MCF 10A (cell line): ENCODE measurements around the gene INTS1. TPM values are rescaled to one million over a fixed set of nuclear protein-coding genes. Genes with fewer than 3 reads are reported as not detected.

Source experiments
- BruUV-seq: library from RNA; stranded (reverse); fragments of 400-500 nt; replicated peaks from 2 replicates; lab custom pipeline; 2021; lab: Mats Ljungman, UMichigan
- CTCF ChIA-PET: fragments of 300-600 bp; sonication (Branson Sonifier 250); formaldehyde crosslinking; extraction: SDS; loops from one replicate; lab custom pipeline; 2021; ENCODE audit warnings: antibody characterized with exemption, inconsistent platforms; lab: Yijun Ruan, JAX
- POLR2A ChIA-PET: fragments of 300-600, 350-650 bp; sonication (Branson Sonifier 250); formaldehyde crosslinking; extraction: SDS; loops from one replicate; lab custom pipeline; 2020; ENCODE audit warnings: antibody characterized with exemption, inconsistent platforms; lab: Yijun Ruan, JAX
- DNase-seq: peaks from one replicate; pipeline ENCODE4 v3.0.0-alpha.2; 2018; ENCODE audit not compliant: unreplicated experiment
- H3K27ac Mint-ChIP-seq: one replicate; pipeline ENCODE4 v1.8.0; 2022; ENCODE audit warnings: mild to moderate bottlenecking, low read depth, mixed read lengths; ENCODE audit not compliant: unreplicated experiment
- H3K27me3 Mint-ChIP-seq: one replicate; pipeline ENCODE4 v1.8.0; 2022; ENCODE audit warnings: mixed read lengths; ENCODE audit not compliant: insufficient read depth, unreplicated experiment
- H3K36me3 Mint-ChIP-seq: one replicate; pipeline ENCODE4 v1.8.0; 2022; ENCODE audit warnings: mild to moderate bottlenecking, moderate library complexity, mixed read lengths; ENCODE audit not compliant: insufficient read depth, unreplicated experiment
- H3K4me1 Mint-ChIP-seq: one replicate; pipeline ENCODE4 v1.8.0; 2022; ENCODE audit warnings: mixed read lengths; ENCODE audit not compliant: insufficient read depth, unreplicated experiment
- H3K4me3 Mint-ChIP-seq: one replicate; pipeline ENCODE4 v1.8.0; 2022; ENCODE audit warnings: mild to moderate bottlenecking, moderate library complexity, mixed read lengths; ENCODE audit not compliant: unreplicated experiment
- H3K9me3 Mint-ChIP-seq: one replicate; pipeline ENCODE4 v1.8.0; 2022; ENCODE audit warnings: mixed read lengths; ENCODE audit not compliant: unreplicated experiment
- CTCF ChIP-seq: fragments of 200-600 bp; IDR thresholded peaks from one replicate; pipeline ENCODE4 v1.8.0; 2022; ENCODE audit warnings: antibody characterized with exemption, mild to moderate bottlenecking; ENCODE audit not compliant: unreplicated experiment
- intact Hi-C: fragments of 100-400 bp; cut with micrococcal nuclease; formaldehyde crosslinking; loops from 2 replicates; pipeline ENCODE4 v1.14.1; 2022
- total RNA-seq: library from RNA; stranded (reverse); gene quantifications from 2 replicates; pipeline ENCODE4 v1.2.3, GENCODE V29; 2022

Gene INTS1
- total RNA-seq, 1 experiment from 2014 or later = 86.3 TPM

GRCh38 chr7:1422512-1423263, 81.5 kb downstream of the INTS1 start:
- Mint-ChIP-seq H3K9me3 (no peaks in the 10 kb centered on the region), H3K4me3 (no peak overlapping the region), H3K4me1 (no peaks in the 10 kb centered on the region), H3K27me3 (peaks cover 30% of the 10 kb centered on the region), H3K27ac (no peak overlapping the region), H3K36me3 (no peaks in the 10 kb centered on the region)
- ChIA-PET POLR2A (interaction anchor here (0.7 kb wide), 1 partner anchor 105 kb away, joined by 3 read pairs; no protein-coding TSS in a partner anchor), CTCF (interaction anchor here (0.5 to 1.6 kb wide), 3 partner anchors 10 to 1308 kb away, joined by 3 to 6 read pairs (median 3); no protein-coding TSS in a partner anchor)
- intact Hi-C loops = no loop called here
- no peak for TF ChIP-seq CTCF
- no peak for DNase-seq
- no TSS peak for BruUV-seq

DNA sequence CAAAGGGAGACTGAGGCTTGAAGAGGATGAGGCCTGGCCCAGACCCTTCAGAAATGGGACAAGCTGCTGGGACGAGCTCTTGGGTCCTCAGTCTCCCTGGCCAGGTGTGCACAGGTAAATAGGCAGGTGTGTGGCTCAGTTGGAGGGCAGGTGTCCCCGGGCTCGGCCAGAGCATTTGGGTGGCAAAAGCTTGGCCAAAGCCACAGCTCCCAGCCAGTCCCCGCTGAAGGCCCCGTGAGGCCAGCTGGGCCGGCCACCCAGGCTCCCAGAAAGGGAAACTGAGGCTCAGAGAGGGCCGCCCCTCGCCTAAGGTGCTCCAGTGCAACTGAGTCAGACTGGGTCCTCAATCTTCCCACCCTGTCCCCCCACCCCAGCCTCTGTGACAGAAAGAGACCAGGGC, 82.2 kb downstream of the INTS1 start:
- CTCF ChIA-PET = interaction anchor here (0.6 to 1.6 kb wide), 3 partner anchors 11 to 956 kb away, joined by 3 to 6 read pairs (median 4); no protein-coding TSS in a partner anchor
- no peaks in the 10 kb centered on the region for H3K9me3 Mint-ChIP-seq
- BruUV-seq = no TSS peak
- peaks cover 37% of the 10 kb centered on the region for H3K27me3 Mint-ChIP-seq
- DNase-seq = no peak
- intact Hi-C loops = no loop called here
- peaks cover 5% of the 10 kb centered on the region for H3K4me1 Mint-ChIP-seq
- H3K27ac Mint-ChIP-seq = no peak overlapping the region
- POLR2A ChIA-PET = no interaction called here
- TF ChIP-seq CTCF = no peak
- H3K4me3 Mint-ChIP-seq = no peak overlapping the region
- H3K36me3 Mint-ChIP-seq = no peaks in the 10 kb centered on the region

- CTCF ChIA-PET = interaction anchor here (0.6 to 1.6 kb wide), 2 partner anchors 11 to 956 kb away, joined by 4 to 6 read pairs; no protein-coding TSS in a partner anchor
- TF ChIP-seq CTCF = no peak
- no TSS peak for BruUV-seq
- H3K27ac Mint-ChIP-seq = no peak overlapping the region
- H3K36me3 Mint-ChIP-seq = no peaks in the 10 kb centered on the region
- no peak for DNase-seq
- H3K4me1 Mint-ChIP-seq = peaks cover 5% of the 10 kb centered on the region
- no peak overlapping the region for H3K4me3 Mint-ChIP-seq
- intact Hi-C loops = no loop called here
- POLR2A ChIA-PET = no interaction called here
- no peaks in the 10 kb centered on the region for H3K9me3 Mint-ChIP-seq
- peaks cover 45% of the 10 kb centered on the region for H3K27me3 Mint-ChIP-seq
These were observed 83.0 kb downstream of the INTS1 start for GRCh38 chr7:1421020-1421790.

Other genes starting within 250 kb of the INTS1 start
- gene MICALL2, start 44.9 kb downstream of the INTS1 start, total RNA-seq = 12.3 and 15.8 TPM in 2 replicates
- 37.8 and 45.6 TPM in 2 replicates for gene MAFK, start 26.3 kb upstream of the INTS1 start, total RNA-seq
- gene TMEM184A, start 51.8 kb upstream of the INTS1 start, total RNA-seq = 9.0 and 14.2 TPM in 2 replicates
- gene PSMG3, start 65.6 kb upstream of the INTS1 start, total RNA-seq = 38.2 and 42.1 TPM in 2 replicates
- not detected in 2 replicates for gene ELFN1, start 165.9 kb upstream of the INTS1 start, total RNA-seq